Fibroblast of lung (primary cell): ENCODE results near the gene YKT6.

Experiments
- CTCF ChIP-seq, 2 donors: IDR thresholded peaks in 1 of 2; conservative IDR thresholded peaks in 1 of 2; 1 replicate in 1 of 2; 2 replicates in 1 of 2; pipeline ENCODE4 v1.5.1; 2011 to 2012; ENCODE audit warnings: low read length in 2 of 2, control low read depth in 1 of 2, inconsistent platforms in 1 of 2, low read depth in 1 of 2, mild to moderate bottlenecking in 1 of 2
- EZH2 ChIP-seq: IDR thresholded peaks from 2 replicates; pipeline ENCODE4 v1.5.1; 2012; ENCODE audit warnings: low read length, control low read depth, mild to moderate bottlenecking; ENCODE audit errors: missing control alignments

GRCh38 chr7:44153948-44154335 lies 46.8 kb upstream of the YKT6 start:
- TF ChIP-seq CTCF (conservative IDR thresholded peaks at IDR 0.05 in 1 of 2, IDR thresholded peaks at IDR 0.05 in 1 of 2; ENCODE audit: low read depth in 1 of 2, low read length in 2 of 2) (no peak), EZH2 (no peak)
